Bronchial smooth muscle cell (primary cell): ENCODE data around the gene KYAT1. TPM values are rescaled to one million over a fixed set of nuclear protein-coding genes. Genes with fewer than 3 reads are reported as not detected.

ENCODE experiments used
- total RNA-seq: library from RNA; depleted of rRNA; stranded (reverse); fragments of >200 nt; gene quantifications from 2 replicates; pipeline ENCODE4 v1.2.1, GENCODE V29; 2014

Gene KYAT1
- total RNA-seq: 8.4 and 8.7 TPM in 2 replicates

GRCh38 chr9:128881884-128882676 is at the start of gene KYAT1, which contains the start of gene LRRC8A:
Gene KYAT1 (minus strand): TSS chr9:128881950. CDS start chr9:128845405, 36,545 bp downstream.
Gene LRRC8A (plus strand): TSS chr9:128882133. CDS start chr9:128907165, 25,032 bp downstream.

GRCh38 chr9:128920381-128921058 is 38.8 kb upstream of the KYAT1 start, which contains the start of gene PHYHD1:
Gene PHYHD1 (plus strand): TSS chr9:128920982. CDS start chr9:128922324, 1,342 bp downstream.

GRCh38 chr9:128829477-128830251 is 52.1 kb downstream of the KYAT1 start, which contains the start of gene SPOUT1:
Gene SPOUT1 (minus strand): TSS chr9:128829794. CDS start chr9:128829780, 14 bp downstream.

GRCh38 chr9:128818099-128818838 is 63.5 kb downstream of the KYAT1 start, which contains the start of gene ENDOG:
Gene ENDOG (plus strand): TSS chr9:128818500. CDS start chr9:128818685, 185 bp downstream.

GRCh38 chr9:128786681-128787601 is 94.8 kb downstream of the KYAT1 start, which contains the start of gene TBC1D13:
Gene TBC1D13 (plus strand): TSS chr9:128787253. CDS start chr9:128787354, 101 bp downstream.

Other genes starting within 250 kb of the KYAT1 start
- gene DYNC2I2, start 225.1 kb downstream of the KYAT1 start, total RNA-seq: 27.0 and 31.7 TPM in 2 replicates
- gene SET, start 192.7 kb downstream of the KYAT1 start, total RNA-seq: 463 and 530 TPM in 2 replicates
- 0.34 and 0.79 TPM in 2 replicates for gene PKN3, start 179.4 kb downstream of the KYAT1 start, total RNA-seq
- gene ZDHHC12, start 157.8 kb downstream of the KYAT1 start, total RNA-seq: 23.4 and 28.7 TPM in 2 replicates
- gene ZER1, start 110.0 kb downstream of the KYAT1 start, total RNA-seq: 16.8 and 19.1 TPM in 2 replicates
- gene TBC1D13, start 94.7 kb downstream of the KYAT1 start, total RNA-seq: 9.0 and 10.8 TPM in 2 replicates
- 17.5 and 22.2 TPM in 2 replicates for gene ENDOG, start 63.5 kb downstream of the KYAT1 start, total RNA-seq
- 10.7 and 11.2 TPM in 2 replicates for gene SPOUT1, start 52.2 kb downstream of the KYAT1 start, total RNA-seq
- 21.0 and 27.0 TPM in 2 replicates for gene LRRC8A, start 183 bp upstream of the KYAT1 start, total RNA-seq
- gene PHYHD1, start 39.0 kb upstream of the KYAT1 start, total RNA-seq: 16.2 and 16.3 TPM in 2 replicates
- 26.0 and 28.4 TPM in 2 replicates for gene DOLK, start 65.7 kb upstream of the KYAT1 start, total RNA-seq
- 26.2 and 32.5 TPM in 2 replicates for gene NUP188, start 65.7 kb upstream of the KYAT1 start, total RNA-seq
- gene SH3GLB2, start 146.4 kb upstream of the KYAT1 start, total RNA-seq: 45.2 and 46.6 TPM in 2 replicates
- gene MIGA2, start 154.7 kb upstream of the KYAT1 start, total RNA-seq: 20.2 and 25.5 TPM in 2 replicates
- 5.4 and 6.2 TPM in 2 replicates for gene DOLPP1, start 199.2 kb upstream of the KYAT1 start, total RNA-seq
- 46.4 and 49.0 TPM in 2 replicates for gene CRAT, start 228.8 kb upstream of the KYAT1 start, total RNA-seq
- gene PTPA, start 229.5 kb upstream of the KYAT1 start, total RNA-seq: 68.0 and 114 TPM in 2 replicates